ENCODE measurements around the gene RPL28. TPM values are rescaled to one million over a fixed set of nuclear protein-coding genes. Genes with fewer than 3 reads are reported as not detected.

RPL28 gene
- total RNA-seq (2014; rRNA removed; shearing (Covaris generic)) (300 and 875 TPM in 2 replicates), polyA plus RNA-seq (2016; fragmentation: Nextera tagmentation; extraction: Ambion mirVana) (530 and 536 TPM in 2 replicates)

DNA sequence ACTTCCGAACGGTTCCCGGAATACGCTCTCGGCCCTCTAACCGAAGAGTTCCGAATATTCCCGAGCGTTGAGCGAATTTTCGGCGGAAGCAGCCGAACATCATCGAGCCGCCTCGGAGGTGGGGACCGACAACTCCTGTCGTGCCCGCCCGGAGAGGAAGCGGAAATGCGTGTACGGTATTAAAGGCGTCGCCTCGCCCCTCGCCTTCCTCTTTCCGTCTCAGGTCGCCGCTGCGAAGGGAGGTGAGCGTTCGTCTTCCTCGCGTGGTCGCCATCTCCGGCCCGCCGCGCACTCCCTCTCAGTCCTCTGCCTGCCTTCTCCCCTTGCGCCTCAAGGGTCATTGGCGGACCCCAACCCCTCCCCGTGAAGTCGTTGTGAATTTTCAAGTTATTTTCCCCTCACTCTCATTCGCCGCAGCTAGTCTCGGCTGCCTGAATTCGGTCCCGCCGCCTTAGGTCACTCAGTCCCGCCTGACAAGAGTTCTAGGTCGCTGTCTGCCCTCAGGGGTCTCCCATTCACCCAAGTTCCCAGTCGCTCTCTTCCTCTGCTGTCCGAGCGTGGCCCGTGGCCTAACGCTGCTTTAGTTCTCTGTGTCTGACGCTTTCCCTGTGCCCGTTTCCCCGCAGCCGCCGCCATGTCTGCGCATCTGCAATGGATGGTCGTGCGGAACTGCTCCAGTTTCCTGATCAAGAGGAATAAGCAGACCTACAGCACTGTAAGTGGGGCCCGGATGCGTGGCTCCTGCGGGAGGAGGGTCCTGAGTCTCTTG lies at the start of gene RPL28:
Gene RPL28 (plus strand): TSS at position 209 of the 769 bp plus-strand sequence. CDS start 426 bp downstream, at position 635.
- peaks cover 16% of the 10 kb centered on the region; the same call in 1 of the 2 replicates for H4K20me1 ChIP-seq (ENCODE audit: insufficient read depth)
- DNase-seq = peak; percentile 99
- peaks cover 33% of the 10 kb centered on the region for H3K4me1 ChIP-seq (ENCODE audit: insufficient read depth)
- 1% methylated on average over 66 of the region's 68 CpGs for WGBS, 2 experiments (ENCODE audit: low coverage in 1 of 2, low lambda C conversion rate in 2 of 2, missing lambda C conversion rate in 2 of 2)
- peaks cover 49% of the 10 kb centered on the region for H3K79me2 ChIP-seq (ENCODE audit: insufficient read depth)
- H3F3A ChIP-seq (ENCODE audit: insufficient read depth) = peaks cover 22% of the 10 kb centered on the region
- peak within 1 kb of the TSS; percentile 92 for H3K9ac ChIP-seq
- peak within 1 kb of the TSS; percentile 94 for H3K4me3 ChIP-seq
- peak within 1 kb of the TSS; percentile 91 for H2AFZ ChIP-seq
- in situ Hi-C loops (cut with MboI) = no loop called here
- TF ChIP-seq EZH2phosphoT487 (IDR thresholded peaks at IDR 0.05; ENCODE audit: insufficient read depth, low read depth) (no peak), EZH2 (IDR thresholded peaks at IDR 0.05; ENCODE audit: insufficient read depth, poor library complexity, severe bottlenecking) (no peak)
- no peaks in the 10 kb centered on the region for H3K27me3 ChIP-seq (replicated peaks; ENCODE audit: insufficient read depth)
- H3K9me2 ChIP-seq (ENCODE audit: insufficient read depth) = no peaks in the 10 kb centered on the region
- H3K4me2 ChIP-seq (ENCODE audit: unreplicated experiment) = peak within 1 kb of the TSS; percentile 95
- peaks cover 27% of the 10 kb centered on the region; the same call in 1 of the 2 replicates for H3K36me3 ChIP-seq (ENCODE audit: low read depth)
- H3K9me3 ChIP-seq (ENCODE audit: low read depth) = no peaks in the 10 kb centered on the region
- H3K27ac ChIP-seq = peak within 1 kb of the TSS; percentile 71

DNA sequence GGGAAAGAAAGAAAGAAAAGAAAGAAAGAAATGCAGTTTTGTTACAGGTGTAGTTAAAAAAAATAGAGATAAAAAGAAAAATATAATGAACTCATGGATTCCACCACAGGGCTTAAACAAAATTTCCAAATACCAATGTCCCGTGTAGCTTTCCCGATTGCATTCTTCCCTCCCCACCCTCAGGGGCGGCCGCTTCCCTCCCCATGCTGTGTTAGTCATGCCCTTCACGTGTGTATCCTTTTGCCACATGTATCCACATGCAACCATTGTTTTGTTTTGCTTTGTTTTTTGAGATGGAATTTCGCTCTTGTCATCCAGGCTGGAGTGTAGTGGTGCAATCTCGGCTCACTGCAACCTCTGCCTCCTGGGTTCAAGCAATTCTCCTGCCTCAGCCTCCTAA lies 49.6 kb upstream of the RPL28 start:
- Histone ChIP-seq H3K79me2 (ENCODE audit: insufficient read depth) (peaks cover 8% of the 10 kb centered on the region; the same call in 1 of the 2 replicates), H3K9me3 (ENCODE audit: low read depth) (no peaks in the 10 kb centered on the region), H2AFZ (no peak overlapping the region), H3F3A (ENCODE audit: insufficient read depth) (no peaks in the 10 kb centered on the region), H3K27me3 (replicated peaks; ENCODE audit: insufficient read depth) (no peaks in the 10 kb centered on the region; the same call in 1 of the 2 replicates), H3K36me3 (ENCODE audit: low read depth) (no peaks in the 10 kb centered on the region), H3K4me2 (ENCODE audit: unreplicated experiment) (no peak overlapping the region), H3K9ac (no peak overlapping the region), H3K27ac (no peak overlapping the region), H3K4me1 (ENCODE audit: insufficient read depth) (no peaks in the 10 kb centered on the region), H3K4me3 (no peak overlapping the region), H4K20me1 (ENCODE audit: insufficient read depth) (no peaks in the 10 kb centered on the region), H3K9me2 (ENCODE audit: insufficient read depth) (no peaks in the 10 kb centered on the region)
- DNase-seq = peak; percentile 83
- in situ Hi-C loops (cut with MboI) = no loop called here
- 23 to 24% methylated on average over 7 of the region's 7 CpGs for WGBS, 2 experiments (ENCODE audit: low coverage in 1 of 2, low lambda C conversion rate in 2 of 2, missing lambda C conversion rate in 2 of 2)
- TF ChIP-seq EZH2 (IDR thresholded peaks at IDR 0.05; ENCODE audit: insufficient read depth, poor library complexity, severe bottlenecking) (no peak), EZH2phosphoT487 (IDR thresholded peaks at IDR 0.05; ENCODE audit: insufficient read depth, low read depth) (no peak)

DNA sequence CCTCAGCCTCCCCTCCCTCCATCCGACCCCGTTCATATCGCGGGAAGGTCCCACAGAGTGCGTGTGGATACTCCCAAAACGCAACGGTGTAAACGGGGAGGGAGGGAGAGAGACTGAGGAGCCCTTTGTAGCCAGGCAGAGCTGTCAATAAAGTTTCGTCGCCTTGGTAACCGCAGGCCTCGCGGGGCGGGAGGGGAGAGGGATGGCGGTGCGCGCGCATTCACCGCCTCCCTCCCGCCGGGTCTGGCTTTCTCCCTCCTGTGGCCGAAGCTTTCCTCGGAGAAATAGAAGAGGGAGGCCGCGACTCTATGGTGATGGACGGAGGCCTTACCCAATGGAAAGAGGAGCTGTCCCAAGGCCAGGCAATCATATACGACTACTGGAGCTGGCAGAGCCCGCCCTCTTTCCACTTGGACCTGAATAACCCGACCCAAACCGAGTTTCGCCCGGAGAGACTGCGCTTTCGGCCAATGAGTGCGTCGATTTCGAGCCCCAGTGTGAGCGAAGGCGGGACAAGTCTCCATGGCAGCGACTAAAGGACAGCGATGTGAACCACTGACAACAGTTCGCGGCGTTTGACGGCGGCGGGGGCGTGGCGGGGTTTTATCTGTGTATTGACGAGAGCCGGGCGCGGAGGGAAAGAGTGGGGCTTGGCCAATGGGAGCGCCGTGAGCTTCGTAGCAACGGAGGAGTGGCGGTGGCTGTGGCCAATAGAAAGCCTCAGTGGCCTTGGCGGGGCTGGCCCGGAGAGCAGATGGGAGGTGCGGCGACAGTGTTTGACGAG lies 46.4 kb upstream of the RPL28 start, which contains the start of gene KMT5C:
Gene KMT5C (plus strand): TSS at position 772 of the 784 bp plus-strand sequence. CDS start 2,061 bp downstream, outside the sequence.
- Histone ChIP-seq H3K4me1 (ENCODE audit: insufficient read depth) (no peaks in the 10 kb centered on the region), H3F3A (ENCODE audit: insufficient read depth) (no peaks in the 10 kb centered on the region), H2AFZ (peak within 1 kb of the TSS; percentile 88), H3K4me2 (ENCODE audit: unreplicated experiment) (peak within 1 kb of the TSS; percentile 97), H3K9me3 (ENCODE audit: low read depth) (no peaks in the 10 kb centered on the region), H3K27me3 (replicated peaks; ENCODE audit: insufficient read depth) (no peaks in the 10 kb centered on the region; the same call in 1 of the 2 replicates), H3K27ac (peak within 1 kb of the TSS; percentile 95), H3K9me2 (ENCODE audit: insufficient read depth) (no peaks in the 10 kb centered on the region), H4K20me1 (ENCODE audit: insufficient read depth) (no peaks in the 10 kb centered on the region), H3K36me3 (ENCODE audit: low read depth) (no peaks in the 10 kb centered on the region), H3K79me2 (ENCODE audit: insufficient read depth) (peaks cover 8% of the 10 kb centered on the region; the same call in 1 of the 2 replicates), H3K4me3 (peak within 1 kb of the TSS; percentile 77), H3K9ac (peak within 1 kb of the TSS; percentile 93)
- in situ Hi-C loops (cut with MboI) = no loop called here
- no peak for TF ChIP-seq EZH2phosphoT487 (IDR thresholded peaks at IDR 0.05; ENCODE audit: insufficient read depth, low read depth)
- TF ChIP-seq EZH2 (IDR thresholded peaks at IDR 0.05; ENCODE audit: insufficient read depth, poor library complexity, severe bottlenecking) = no peak
- DNase-seq = peak; percentile 100
- WGBS, 2 experiments (ENCODE audit: low coverage in 1 of 2, low lambda C conversion rate in 2 of 2, missing lambda C conversion rate in 2 of 2) = 1% methylated on average over 56 to 63 of the region's 63 CpGs
